IMR-90 (cell line): ENCODE measurements around the gene ATP9B. TPM values are rescaled to one million over a fixed set of nuclear protein-coding genes. Genes with fewer than 3 reads are reported as not detected.

Experiments
- ATAC-seq: fragments of 200-7000 bp; cut with Tn5 transposase; 2 replicates; pipeline ENCODE4 v1.9.1; 2020; ENCODE audit warnings: low read depth, mild to moderate bottlenecking, moderate library complexity
- BruUV-seq: library from RNA; stranded (reverse); fragments of 400-500 nt; replicated peaks from 2 replicates; lab custom pipeline; 2021; lab: Mats Ljungman, UMichigan
- CTCF ChIA-PET: fragments of 300-600 bp; formaldehyde crosslinking; extraction: SDS; loops from one replicate; lab custom pipeline; 2021; ENCODE audit warnings: antibody characterized with exemption; lab: Yijun Ruan, JAX
- POLR2A ChIA-PET: fragments of 300-600 bp; sonication (Branson Sonifier 250); formaldehyde crosslinking; loops from one replicate; lab custom pipeline; 2022; ENCODE audit warnings: antibody characterized with exemption; ENCODE audit not compliant: unreplicated experiment; lab: Charles Lee
- DNase-seq: peaks from one replicate; pipeline ENCODE4 v3.0.0; 2013
- H2AFZ ChIP-seq: replicated peaks from 2 replicates; pipeline ENCODE3; 2013; ENCODE audit warnings: low read length, mild to moderate bottlenecking; ENCODE audit not compliant: poor library complexity
- H2AK5ac ChIP-seq: 2 replicates; pipeline ENCODE4 v1.6.1; 2013; ENCODE audit warnings: low read depth, low read length, inconsistent platforms
- H2AK9ac ChIP-seq: replicated peaks from 2 replicates; pipeline ENCODE3; 2013; ENCODE audit warnings: mild to moderate bottlenecking, low read depth, low read length, moderate library complexity; ENCODE audit not compliant: poor library complexity
- H2BK120ac ChIP-seq: 2 replicates; pipeline ENCODE4 v1.6.1; 2013; ENCODE audit warnings: low read depth, low read length, inconsistent platforms
- H2BK15ac ChIP-seq: 3 replicates; pipeline ENCODE4 v1.6.1; 2013; ENCODE audit warnings: low read depth, low read length, inconsistent platforms
- H2BK20ac ChIP-seq: 2 replicates; pipeline ENCODE4 v1.6.1; 2013; ENCODE audit warnings: low read depth, mild to moderate bottlenecking, inconsistent platforms, low read length, moderate library complexity
- H2BK5ac ChIP-seq: 2 replicates; pipeline ENCODE4 v1.6.1; 2013; ENCODE audit warnings: mild to moderate bottlenecking, low read depth, low read length, inconsistent platforms; ENCODE audit not compliant: poor library complexity, severe bottlenecking
- H3K14ac ChIP-seq: replicated peaks from 2 replicates; pipeline ENCODE4 v1.6.1; 2013; ENCODE audit warnings: low read depth, low read length, inconsistent platforms
- H3K18ac ChIP-seq: 2 replicates; pipeline ENCODE4 v1.6.1; 2013; ENCODE audit warnings: low read depth, low read length, control low read depth
- H3K23ac ChIP-seq: 2 replicates; pipeline ENCODE4 v1.6.1; 2013; ENCODE audit warnings: low read depth, low read length, inconsistent platforms
- H3K27ac ChIP-seq: 2 replicates; pipeline ENCODE4 v1.5.1; 2013; ENCODE audit warnings: mild to moderate bottlenecking, control low read depth, low read length; ENCODE audit not compliant: insufficient read depth
- H3K27me3 ChIP-seq: 2 replicates; pipeline ENCODE4 v1.6.1; 2013; ENCODE audit warnings: low read length; ENCODE audit not compliant: control insufficient read depth, insufficient read depth
- H3K36me3 ChIP-seq: 2 replicates; pipeline ENCODE4 v1.6.1; 2013; ENCODE audit warnings: low read length, mixed read lengths; ENCODE audit not compliant: control insufficient read depth, insufficient read depth
- H3K4ac ChIP-seq: 2 replicates; pipeline ENCODE4 v1.6.1; 2013; ENCODE audit warnings: low read depth, low read length, inconsistent platforms
- H3K4me1 ChIP-seq: 2 replicates; pipeline ENCODE4 v1.6.1; 2013; ENCODE audit warnings: low read length, mixed read lengths; ENCODE audit not compliant: control insufficient read depth, insufficient read depth
- H3K4me2 ChIP-seq: 2 replicates; pipeline ENCODE4 v1.6.1; 2013; ENCODE audit warnings: low read depth, mild to moderate bottlenecking, control low read depth, low read length, moderate library complexity
- H3K4me3 ChIP-seq: 2 replicates; pipeline ENCODE4 v1.5.1; 2013; ENCODE audit warnings: low read depth, mild to moderate bottlenecking, control low read depth, low read length, moderate library complexity; ENCODE audit not compliant: insufficient read depth
- H3K56ac ChIP-seq: 2 replicates; pipeline ENCODE4 v1.6.1; 2013; ENCODE audit warnings: low read length, inconsistent platforms; ENCODE audit not compliant: insufficient read depth; ENCODE audit errors: extremely low read depth
- H3K79me1 ChIP-seq, 2 experiments: 2 replicates each; pipeline ENCODE4 v1.6.1; 2013; ENCODE audit warnings: low read length in 2 of 2, inconsistent platforms in 1 of 2, low read depth in 1 of 2
- H3K9ac ChIP-seq: 2 replicates; pipeline ENCODE4 v1.6.1; 2013; ENCODE audit warnings: low read depth, low read length, control low read depth
- H3K9me1 ChIP-seq: 2 replicates; pipeline ENCODE4 v1.6.1; 2013; ENCODE audit warnings: low read length, inconsistent platforms; ENCODE audit not compliant: insufficient read depth
- H3K9me3 ChIP-seq: 2 replicates; pipeline ENCODE4 v1.6.1; 2013; ENCODE audit warnings: low read length; ENCODE audit not compliant: control insufficient read depth, insufficient read depth
- H4K20me1 ChIP-seq: 2 replicates; pipeline ENCODE4 v1.6.1; 2013; ENCODE audit warnings: low read length, inconsistent platforms; ENCODE audit not compliant: insufficient read depth
- H4K5ac ChIP-seq: 2 replicates; pipeline ENCODE4 v1.6.1; 2013; ENCODE audit warnings: mild to moderate bottlenecking, low read depth, low read length, control low read depth
- H4K8ac ChIP-seq, 2 experiments: 2 replicates each; pipeline ENCODE4 v1.6.1; 2013; ENCODE audit warnings: low read depth in 2 of 2, low read length in 2 of 2, control low read depth in 1 of 2, inconsistent platforms in 1 of 2
- H4K91ac ChIP-seq: 2 replicates; pipeline ENCODE4 v1.6.1; 2013; ENCODE audit warnings: low read depth, low read length, inconsistent platforms; ENCODE audit not compliant: insufficient read depth
- BHLHE40 ChIP-seq: fragments of 150-350 bp; IDR thresholded peaks from 2 replicates; pipeline ENCODE4 v1.6.1; 2016; ENCODE audit warnings: mild to moderate bottlenecking, low read depth, low read length
- CEBPB ChIP-seq: IDR thresholded peaks from 2 replicates; pipeline ENCODE4 v1.6.1; 2012; ENCODE audit warnings: low read depth, low read length, improper control_type of control experiment
- CHD1 ChIP-seq: IDR thresholded peaks from 2 replicates; pipeline ENCODE4 v1.6.1; 2012; ENCODE audit warnings: low read depth, low read length, improper control_type of control experiment
- CTCF ChIP-seq: conservative IDR thresholded peaks from 2 replicates; pipeline ENCODE4 v1.5.1; 2012; ENCODE audit warnings: mild to moderate bottlenecking, low read depth, low read length, improper control_type of control experiment
- ELK1 ChIP-seq: fragments of 150-350 bp; IDR thresholded peaks from 2 replicates; pipeline ENCODE4 v1.6.1; 2016; ENCODE audit warnings: low read depth, mild to moderate bottlenecking, low read length, moderate library complexity, borderline replicate concordance
- FOS ChIP-seq: fragments of 150-350 bp; IDR thresholded peaks from 2 replicates; pipeline ENCODE4 v1.6.1; 2016; ENCODE audit warnings: low read depth, low read length
- MAFK ChIP-seq: IDR thresholded peaks from 2 replicates; pipeline ENCODE4 v1.6.1; 2012; ENCODE audit warnings: low read depth, low read length, improper control_type of control experiment
- MAZ ChIP-seq: IDR thresholded peaks from 2 replicates; pipeline ENCODE4 v1.6.1; 2012; ENCODE audit warnings: low read depth, mild to moderate bottlenecking, low read length, improper control_type of control experiment, moderate library complexity, borderline replicate concordance
- MXI1 ChIP-seq: IDR thresholded peaks from 2 replicates; pipeline ENCODE4 v1.6.1; 2012; ENCODE audit warnings: low read depth, mild to moderate bottlenecking, low read length, moderate library complexity, borderline replicate concordance
- NFE2L2 ChIP-seq: fragments of 150-350 bp; IDR thresholded peaks from 2 replicates; pipeline ENCODE4 v1.6.1; 2016; ENCODE audit warnings: low read depth, mild to moderate bottlenecking, low read length
- POLR2A ChIP-seq: IDR thresholded peaks from 2 replicates; pipeline ENCODE4 v1.6.1; 2012; ENCODE audit warnings: mild to moderate bottlenecking, low read depth, low read length
- RAD21 ChIP-seq: IDR thresholded peaks from 2 replicates; pipeline ENCODE4 v1.6.1; 2012; ENCODE audit warnings: low read length, improper control_type of control experiment
- RCOR1 ChIP-seq: IDR thresholded peaks from 2 replicates; pipeline ENCODE4 v1.6.1; 2012; ENCODE audit warnings: mild to moderate bottlenecking, low read length, improper control_type of control experiment; ENCODE audit not compliant: insufficient replicate concordance
- RFX5 ChIP-seq: IDR thresholded peaks from 2 replicates; pipeline ENCODE4 v1.8.0; 2012; ENCODE audit warnings: low read depth, mild to moderate bottlenecking, low read length, moderate library complexity
- SMC3 ChIP-seq: fragments of 150-350 bp; IDR thresholded peaks from 2 replicates; pipeline ENCODE4 v1.6.1; 2016; ENCODE audit warnings: low read depth, mild to moderate bottlenecking, antibody characterized with exemption, low read length, moderate library complexity
- USF2 ChIP-seq: fragments of 150-350 bp; IDR thresholded peaks from 2 replicates; pipeline ENCODE4 v1.6.1; 2017; ENCODE audit warnings: mild to moderate bottlenecking, antibody characterized with exemption, low read length, low read depth
- WGBS, 2 experiments: methylation state at CpG; one replicate each; pipeline versions ENCODE4 v1.1.5 to v1.1.7; 2013; ENCODE audit warnings: missing lambda C conversion rate in 2 of 2; ENCODE audit not compliant: insufficient read length in 1 of 2; ENCODE audit errors: extremely low coverage in 2 of 2; 5-methylcytosine and 5-hydroxymethylcytosine counted together
- dilution Hi-C: fragments of 300-500 bp; cut with HindIII; formaldehyde crosslinking; loops from one replicate; pipeline ENCODE4 v1.14.3; 2018; ENCODE audit warnings: low sequenced_read_pairs; ENCODE audit not compliant: unreplicated experiment
- in situ Hi-C: fragments of 300-500 bp; cut with MboI; formaldehyde crosslinking; loops from 3 replicates; pipeline ENCODE4 v1.14.3; 2019; ENCODE audit warnings: low sequenced_read_pairs, inconsistent platforms, mixed read lengths
- intact Hi-C: fragments of 100-400 bp; cut with micrococcal nuclease; formaldehyde crosslinking; loops from 2 replicates; pipeline ENCODE4 v1.10.0; 2022
- polyA plus RNA-seq, 3 experiments: library from polyadenylated mRNA; depleted of rRNA; stranded (reverse); fragments of >200 nt; gene quantifications; 2 replicates each; pipeline ENCODE4 v1.2.3, GENCODE V29; 2012; ENCODE audit warnings: low replicate concordance in 1 of 3
- total RNA-seq: library from RNA; depleted of rRNA; stranded (reverse); fragments of >200 nt; gene quantifications from 2 replicates; pipeline ENCODE4 v1.2.3, GENCODE V29; 2012

The ATP9B gene
- total and polyA plus RNA-seq, 2 of the 4 experiments (the other 2 are of a cell fraction): 11.0 to 11.5 TPM

- no peaks in the 10 kb centered on the region for H3K9me3 ChIP-seq
- H3K79me1 ChIP-seq: peaks cover 12 to 29% of the 10 kb centered on the region in 2 experiments; a peak in 3 of 4 replicates
- H3K36me3 ChIP-seq: no peaks in the 10 kb centered on the region; the same call in 1 of the 2 replicates
- H4K5ac ChIP-seq: no peak overlapping the region
- H3K9me1 ChIP-seq: peaks cover 11% of the 10 kb centered on the region; the same call in 1 of the 2 replicates
- no peak overlapping the region for H2BK5ac ChIP-seq
- BruUV-seq: no TSS peak
- H3K18ac ChIP-seq: no peak overlapping the region
- no peak overlapping the region for H2BK20ac ChIP-seq
- no peak overlapping the region for H2AFZ ChIP-seq
- in situ Hi-C loops: no loop called here
- ChIA-PET POLR2A (no interaction called here), CTCF (no interaction called here)
- no peak overlapping the region for H4K8ac ChIP-seq
- no peak overlapping the region for H3K56ac ChIP-seq
- no peak overlapping the region for H3K23ac ChIP-seq
- peaks cover 2% of the 10 kb centered on the region; the same call in 1 of the 2 replicates for H3K4me1 ChIP-seq
- H2AK5ac ChIP-seq: no peak overlapping the region
- dilution Hi-C loops: no loop called here
- H3K27me3 ChIP-seq: no peaks in the 10 kb centered on the region
- 92% methylated on average over 2 of the region's 4 CpGs; no CpG with 5 or more reads in 1 of the 2 experiments for WGBS, 2 experiments
- no peak overlapping the region for H3K9ac ChIP-seq
- no peak overlapping the region for H4K91ac ChIP-seq
- no peak overlapping the region for H2BK120ac ChIP-seq
- H2BK15ac ChIP-seq: no peak overlapping the region
- H3K14ac ChIP-seq: no peak overlapping the region
- intact Hi-C loops: loop anchor here (5.0 kb wide), 1 partner anchor 34 kb away; no protein-coding TSS in a partner anchor
- H4K20me1 ChIP-seq: no peaks in the 10 kb centered on the region
- H3K4me2 ChIP-seq: no peak overlapping the region
- no peak overlapping the region for H3K4me3 ChIP-seq
- H3K4ac ChIP-seq: no peak overlapping the region
- DNase-seq: no peak
- H3K27ac ChIP-seq: no peak overlapping the region
- no peak for TF ChIP-seq POLR2A
- no peak for TF ChIP-seq USF2
- TF ChIP-seq CTCF: no peak
- no peak for TF ChIP-seq CHD1
- no peak for TF ChIP-seq MAFK
- TF ChIP-seq SMC3: no peak
- TF ChIP-seq NFE2L2: no peak
- TF ChIP-seq CEBPB: no peak
- TF ChIP-seq MXI1: no peak
- no peak for TF ChIP-seq RAD21
- TF ChIP-seq FOS: no peak
- TF ChIP-seq ELK1: no peak
- TF ChIP-seq RFX5: no peak
- no peak for TF ChIP-seq BHLHE40
- no peak for TF ChIP-seq MAZ
- TF ChIP-seq RCOR1: no peak
- no peak overlapping the region for H2AK9ac ChIP-seq
- ATAC-seq: no peak; the same call in 1 of the 2 replicates
Measured at GRCh38 chr18:79107886-79108285, 38.7 kb downstream of the ATP9B start.
